Kidney (tissue), 14 donors: ENCODE measurements around the gene GRID1. TPM values are rescaled to one million over a fixed set of nuclear protein-coding genes. Genes with fewer than 3 reads are reported as not detected.

Experiments used
- DNase-seq, 5 donors: peaks; one replicate each; pipeline ENCODE4 v3.0.0-alpha.2; 2013 to 2020
- FAIRE-seq: peaks from 2 replicates; lab custom pipeline; 2012; peaks lifted over from hg19 to GRCh38; lab: Jason Lieb, UNC
- H3K27ac ChIP-seq, 2 donors: one replicate each; pipeline ENCODE4 v1.7.0; 2013; ENCODE audit warnings: low read depth in 2 of 2, low read length in 2 of 2, inconsistent platforms in 1 of 2
- H3K27me3 ChIP-seq: one replicate; pipeline ENCODE4 v1.7.1; 2013; ENCODE audit warnings: low read length, inconsistent platforms; ENCODE audit not compliant: control insufficient read depth, insufficient read depth
- H3K36me3 ChIP-seq, 3 donors: one replicate each; pipeline versions ENCODE4 v1.7.0 to v1.7.1; 2013; ENCODE audit warnings: low read length in 3 of 3, control low read depth in 1 of 3, inconsistent platforms in 1 of 3; ENCODE audit not compliant: insufficient read depth in 3 of 3, control insufficient read depth in 2 of 3
- H3K4me1 ChIP-seq, 3 donors: one replicate each; pipeline versions ENCODE4 v1.7.0 to v1.7.1; 2013; ENCODE audit warnings: low read length in 3 of 3, inconsistent platforms in 1 of 3, low read depth in 1 of 3; ENCODE audit not compliant: control insufficient read depth in 2 of 3, insufficient read depth in 2 of 3
- H3K4me3 ChIP-seq, 3 donors: one replicate each; pipeline versions ENCODE4 v1.7.0 to v1.8.1; 2013; ENCODE audit warnings: low read length in 3 of 3, control low read depth in 1 of 3, inconsistent platforms in 1 of 3
- H3K9ac ChIP-seq, 3 donors: one replicate each; pipeline versions ENCODE4 v1.7.0 to v1.7.1; 2013; ENCODE audit warnings: low read length in 3 of 3, control low read depth in 1 of 3, inconsistent platforms in 1 of 3
- H3K9me3 ChIP-seq, 3 donors: one replicate each; pipeline versions ENCODE4 v1.7.0 to v1.7.1; 2013; ENCODE audit warnings: low read length in 3 of 3, control low read depth in 1 of 3, inconsistent platforms in 1 of 3; ENCODE audit not compliant: control insufficient read depth in 2 of 3, insufficient read depth in 1 of 3
- CTCF ChIP-seq: IDR thresholded peaks from 3 replicates; pipeline ENCODE4 v1.5.1; 2012; ENCODE audit warnings: mild to moderate bottlenecking, moderate library complexity, borderline replicate concordance; ENCODE audit not compliant: insufficient read depth; ENCODE audit errors: extremely low read depth
- intact Hi-C: fragments of 100-400 bp; cut with DNase I; formaldehyde crosslinking; loops from one replicate; pipeline ENCODE4 v1.11.1; 2022
- polyA plus RNA-seq: library from polyadenylated mRNA; stranded (reverse); fragments of 350-450 nt; fragmentation: Illumina TruSeq; extraction: RNeasy Lipid Tissue Mini Kit (QIAGEN cat#74804); gene quantifications from one replicate; pipeline ENCODE4 v1.2.3, GENCODE V29; 2014; ENCODE audit warnings: low read depth, low replicate concordance; ENCODE audit not compliant: insufficient read depth
- total RNA-seq: library from RNA; stranded (reverse); fragmentation: NEBNext Ultra II Directional; extraction: Animal tissue kit (Norgen Biotek cat#: 25700); gene quantifications from one replicate; pipeline ENCODE4 v1.2.1, GENCODE V29; 2021
- donor health status: control.
- donor health status: control.
- donor health status: control.
- donor health status: control.
- donor health status: control.
- donor health status: DM: yes; HTN: yes; CAD: no.
- donor health status: Normal renal cell carcinoma (clear cell type).

Gene GRID1
- total and polyA plus RNA-seq, 2 donors from 2014 or later, result 0.37 to 1.4 TPM

- no peaks in the 10 kb centered on the region for H3K27me3 ChIP-seq
- H3K9ac ChIP-seq, result no peak overlapping the region
- TF ChIP-seq CTCF, result no peak
- no peak overlapping the region for H3K27ac ChIP-seq
- DNase-seq (no peak), FAIRE-seq (no peak)
- no peaks in the 10 kb centered on the region for H3K9me3 ChIP-seq
- H3K36me3 ChIP-seq, result no peaks in the 10 kb centered on the region
- H3K4me3 ChIP-seq, result no peak overlapping the region
- H3K4me1 ChIP-seq, result no peaks in the 10 kb centered on the region
- intact Hi-C loops, result no loop called here
Measured at GRCh38 chr10:86065711-86066251, 300.8 kb downstream of the GRID1 start.

- TF ChIP-seq CTCF, result no peak
- no peaks in the 10 kb centered on the region for H3K27me3 ChIP-seq
- no peak overlapping the region for H3K27ac ChIP-seq
- no peaks in the 10 kb centered on the region for H3K36me3 ChIP-seq
- H3K9ac ChIP-seq, result no peak overlapping the region
- H3K4me3 ChIP-seq, result no peak overlapping the region
- intact Hi-C loops, result no loop called here
- DNase-seq (peak in 1 of 5 donors; percentile 13), FAIRE-seq (no peak)
- H3K9me3 ChIP-seq, result no peaks in the 10 kb centered on the region
- H3K4me1 ChIP-seq, result no peaks in the 10 kb centered on the region
Measured at GRCh38 chr10:86064931-86065662, 301.5 kb downstream of the GRID1 start.

- intact Hi-C loops, result no loop called here
- no peak overlapping the region for H3K27ac ChIP-seq
- H3K4me1 ChIP-seq, result no peaks in the 10 kb centered on the region
- H3K36me3 ChIP-seq, result no peaks in the 10 kb centered on the region
- TF ChIP-seq CTCF, result no peak
- H3K27me3 ChIP-seq, result no peaks in the 10 kb centered on the region
- no peak overlapping the region for H3K4me3 ChIP-seq
- peak in 1 of 5 donors; percentile 6 for DNase-seq
- no peak for FAIRE-seq
- no peaks in the 10 kb centered on the region for H3K9me3 ChIP-seq
- no peak overlapping the region for H3K9ac ChIP-seq
Measured at GRCh38 chr10:86064219-86064618, 302.4 kb downstream of the GRID1 start.

- no peaks in the 10 kb centered on the region for H3K36me3 ChIP-seq
- no peaks in the 10 kb centered on the region for H3K9me3 ChIP-seq
- intact Hi-C loops, result no loop called here
- no peak overlapping the region for H3K4me3 ChIP-seq
- H3K9ac ChIP-seq, result no peak overlapping the region
- DNase-seq, result no peak
- H3K27ac ChIP-seq, result no peak overlapping the region
- no peak for TF ChIP-seq CTCF
- H3K27me3 ChIP-seq, result no peaks in the 10 kb centered on the region
- no peak for FAIRE-seq
- H3K4me1 ChIP-seq, result no peaks in the 10 kb centered on the region
Measured at GRCh38 chr10:86063341-86063740, 303.3 kb downstream of the GRID1 start.
